Trophoblast cell (in vitro differentiated cells and primary cell): ENCODE data around the gene ST7.

Experiments
- DNase-seq, 2 donors: peaks; one replicate each; pipeline ENCODE4 v3.0.0-alpha.2; 2016
- H2AFZ ChIP-seq: 2 replicates; pipeline ENCODE4 v1.6.1; 2013; ENCODE audit warnings: low read length, moderate library complexity, mild to moderate bottlenecking; ENCODE audit not compliant: insufficient read depth, poor library complexity
- H2AK5ac ChIP-seq: 2 replicates; pipeline ENCODE4 v1.6.1; 2013; ENCODE audit warnings: mild to moderate bottlenecking, low read length
- H2BK120ac ChIP-seq: 2 replicates; pipeline ENCODE4 v1.6.1; 2013; ENCODE audit warnings: low read length, mild to moderate bottlenecking, moderate library complexity; ENCODE audit not compliant: insufficient read depth, poor library complexity
- H2BK12ac ChIP-seq: 2 replicates; pipeline ENCODE4 v1.6.1; 2013; ENCODE audit warnings: mild to moderate bottlenecking, low read length, moderate library complexity
- H2BK5ac ChIP-seq: 2 replicates; pipeline ENCODE4 v1.6.1; 2013; ENCODE audit warnings: low read length, low read depth, moderate library complexity, mild to moderate bottlenecking; ENCODE audit not compliant: poor library complexity
- H3K14ac ChIP-seq: 2 replicates; pipeline ENCODE4 v1.6.1; 2013; ENCODE audit warnings: mild to moderate bottlenecking, low read length
- H3K18ac ChIP-seq: 2 replicates; pipeline ENCODE4 v1.6.1; 2013; ENCODE audit warnings: mild to moderate bottlenecking, low read length
- H3K23ac ChIP-seq: 2 replicates; pipeline ENCODE4 v1.6.1; 2013; ENCODE audit warnings: low read length
- H3K27ac ChIP-seq: 2 replicates; pipeline ENCODE4 v1.5.1; 2013; ENCODE audit warnings: low read depth, mild to moderate bottlenecking, inconsistent platforms, low read length, moderate library complexity
- H3K27me3 ChIP-seq: 2 replicates; pipeline ENCODE4 v1.6.1; 2013; ENCODE audit warnings: inconsistent platforms, mild to moderate bottlenecking, low read length, moderate library complexity; ENCODE audit not compliant: insufficient read depth
- H3K36me3 ChIP-seq, 2 experiments: 1 replicate in 1 of 2; 2 replicates in 1 of 2; pipeline ENCODE4 v1.6.1; 2013; ENCODE audit warnings: low read length in 2 of 2, mild to moderate bottlenecking in 2 of 2, moderate library complexity in 1 of 2; ENCODE audit not compliant: insufficient read depth in 2 of 2, control insufficient read depth in 1 of 2
- H3K4ac ChIP-seq: 2 replicates; pipeline ENCODE4 v1.6.1; 2013; ENCODE audit warnings: low read depth, mild to moderate bottlenecking, low read length, moderate library complexity
- H3K4me1 ChIP-seq, 2 experiments: 1 replicate in 1 of 2; 2 replicates in 1 of 2; pipeline ENCODE4 v1.6.1; 2013; ENCODE audit warnings: low read length in 2 of 2, mild to moderate bottlenecking in 2 of 2, moderate library complexity in 1 of 2; ENCODE audit not compliant: insufficient read depth in 2 of 2, control insufficient read depth in 1 of 2
- H3K4me2 ChIP-seq: 2 replicates; pipeline ENCODE4 v1.6.1; 2013; ENCODE audit warnings: inconsistent platforms, mild to moderate bottlenecking, low read length, moderate library complexity
- H3K4me3 ChIP-seq: 2 replicates; pipeline ENCODE4 v1.5.1; 2013; ENCODE audit warnings: mild to moderate bottlenecking, low read depth, low read length, inconsistent platforms
- H3K79me1 ChIP-seq: one replicate; pipeline ENCODE4 v1.6.1; 2013; ENCODE audit warnings: low read length
- H3K79me2 ChIP-seq: 2 replicates; pipeline ENCODE4 v1.6.1; 2013; ENCODE audit warnings: low read length, mild to moderate bottlenecking; ENCODE audit not compliant: control insufficient read depth, insufficient read depth, poor library complexity
- H3K9ac ChIP-seq: 2 replicates; pipeline ENCODE4 v1.6.1; 2013; ENCODE audit warnings: mild to moderate bottlenecking, low read length
- H3K9me3 ChIP-seq: 2 replicates; pipeline ENCODE4 v1.6.1; 2013; ENCODE audit warnings: low read depth, mild to moderate bottlenecking, control low read depth, inconsistent platforms, low read length; ENCODE audit not compliant: insufficient read depth
- H4K12ac ChIP-seq: 2 replicates; pipeline ENCODE4 v1.6.1; 2013; ENCODE audit warnings: low read depth, mild to moderate bottlenecking, low read length, moderate library complexity
- H4K8ac ChIP-seq: 2 replicates; pipeline ENCODE4 v1.6.1; 2013; ENCODE audit warnings: low read depth, mild to moderate bottlenecking, low read length, moderate library complexity
- H4K91ac ChIP-seq: one replicate; pipeline ENCODE4 v1.6.1; 2013; ENCODE audit warnings: low read depth, mild to moderate bottlenecking, low read length, moderate library complexity
- WGBS: extraction: QIAGEN DNeasy Blood & Tissue Kit; methylation state at CpG from one replicate; pipeline ENCODE4 v1.1.7; 2013; ENCODE audit warnings: missing lambda C conversion rate; ENCODE audit not compliant: insufficient read length, insufficient coverage; ENCODE audit errors: extremely low coverage; 5-methylcytosine and 5-hydroxymethylcytosine counted together

ST7 gene

GRCh38 chr7:117038408-117038807 is 85.1 kb downstream of the ST7 start:
- no peak for DNase-seq
- Histone ChIP-seq H3K4me1 (no peaks in the 10 kb centered on the region), H2AFZ (no peak overlapping the region), H2BK120ac (no peak overlapping the region), H2BK5ac (no peak overlapping the region), H3K23ac (no peak overlapping the region), H3K14ac (no peak overlapping the region), H4K8ac (no peak overlapping the region), H3K79me2 (no peaks in the 10 kb centered on the region), H3K79me1 (no peaks in the 10 kb centered on the region), H3K27me3 (no peaks in the 10 kb centered on the region), H3K4me2 (no peak overlapping the region), H4K12ac (no peak overlapping the region), H3K4me3 (no peak overlapping the region), H3K9ac (no peak overlapping the region), H4K91ac (no peak overlapping the region), H3K36me3 (no peaks in the 10 kb centered on the region), H2BK12ac (no peak overlapping the region), H2AK5ac (no peak overlapping the region), H3K4ac (no peak overlapping the region), H3K27ac (no peak overlapping the region), H3K9me3 (no peaks in the 10 kb centered on the region), H3K18ac (no peak overlapping the region)
- no CpG with 5 or more reads among the region's 2 CpGs for WGBS

- H2AK5ac ChIP-seq, result no peak overlapping the region
- H3K9me3 ChIP-seq, result no peaks in the 10 kb centered on the region
- DNase-seq, result no peak
- no peak overlapping the region for H2BK120ac ChIP-seq
- no peaks in the 10 kb centered on the region for H3K27me3 ChIP-seq
- H3K4me2 ChIP-seq, result no peak overlapping the region
- no peak overlapping the region for H3K27ac ChIP-seq
- H3K79me1 ChIP-seq, result no peaks in the 10 kb centered on the region
- H3K4ac ChIP-seq, result no peak overlapping the region
- H3K18ac ChIP-seq, result no peak overlapping the region
- H2BK5ac ChIP-seq, result no peak overlapping the region
- H2AFZ ChIP-seq, result no peak overlapping the region
- no peaks in the 10 kb centered on the region for H3K4me1 ChIP-seq
- no peak overlapping the region for H4K91ac ChIP-seq
- H3K79me2 ChIP-seq, result no peaks in the 10 kb centered on the region
- H3K14ac ChIP-seq, result no peak overlapping the region
- H3K23ac ChIP-seq, result no peak overlapping the region
- WGBS, result no CpG with 5 or more reads among the region's 2 CpGs
- H3K9ac ChIP-seq, result no peak overlapping the region
- H4K8ac ChIP-seq, result no peak overlapping the region
- no peak overlapping the region for H2BK12ac ChIP-seq
- H3K4me3 ChIP-seq, result no peak overlapping the region
- H3K36me3 ChIP-seq, result no peaks in the 10 kb centered on the region
- no peak overlapping the region for H4K12ac ChIP-seq
Measured at GRCh38 chr7:117041007-117041406, 87.7 kb downstream of the ST7 start.

GRCh38 chr7:117041822-117042221 is 88.5 kb downstream of the ST7 start:
- H4K91ac ChIP-seq, result no peak overlapping the region
- H3K4me1 ChIP-seq, result no peaks in the 10 kb centered on the region
- no peak overlapping the region for H4K12ac ChIP-seq
- no peak overlapping the region for H3K14ac ChIP-seq
- H3K27ac ChIP-seq, result no peak overlapping the region
- no peaks in the 10 kb centered on the region for H3K79me2 ChIP-seq
- no peak overlapping the region for H2AK5ac ChIP-seq
- WGBS, result no CpG with 5 or more reads among the region's 3 CpGs
- H2BK5ac ChIP-seq, result no peak overlapping the region
- H2AFZ ChIP-seq, result no peak overlapping the region
- no peaks in the 10 kb centered on the region for H3K27me3 ChIP-seq
- no peaks in the 10 kb centered on the region for H3K79me1 ChIP-seq
- H3K18ac ChIP-seq, result no peak overlapping the region
- no peak overlapping the region for H3K9ac ChIP-seq
- no peaks in the 10 kb centered on the region for H3K36me3 ChIP-seq
- no peak overlapping the region for H3K4me3 ChIP-seq
- H3K9me3 ChIP-seq, result no peaks in the 10 kb centered on the region
- no peak overlapping the region for H2BK12ac ChIP-seq
- H3K4me2 ChIP-seq, result no peak overlapping the region
- no peak overlapping the region for H3K4ac ChIP-seq
- no peak overlapping the region for H4K8ac ChIP-seq
- H3K23ac ChIP-seq, result no peak overlapping the region
- peak in 1 of 2 donors; percentile 44 for DNase-seq
- no peak overlapping the region for H2BK120ac ChIP-seq

- Histone ChIP-seq H2BK12ac (no peak overlapping the region), H4K91ac (no peak overlapping the region), H3K4me3 (no peak overlapping the region), H3K18ac (no peak overlapping the region), H2BK120ac (no peak overlapping the region), H3K27ac (no peak overlapping the region), H4K12ac (no peak overlapping the region), H3K4ac (no peak overlapping the region), H3K23ac (no peak overlapping the region), H3K9ac (no peak overlapping the region), H3K79me2 (no peaks in the 10 kb centered on the region), H2BK5ac (no peak overlapping the region), H3K79me1 (no peaks in the 10 kb centered on the region), H2AK5ac (no peak overlapping the region), H4K8ac (no peak overlapping the region), H3K9me3 (no peaks in the 10 kb centered on the region), H3K27me3 (no peaks in the 10 kb centered on the region), H3K36me3 (no peaks in the 10 kb centered on the region), H3K4me1 (no peaks in the 10 kb centered on the region), H3K4me2 (no peak overlapping the region), H3K14ac (no peak overlapping the region), H2AFZ (no peak overlapping the region)
- peak in 1 of 2 donors; percentile 45 for DNase-seq
- no CpG with 5 or more reads among the region's 2 CpGs for WGBS
Measured at GRCh38 chr7:117043108-117043825, 90.0 kb downstream of the ST7 start.
